HCT116 (cell line): ENCODE measurements around the gene MPP1.

ENCODE experiments used
- CTCF ChIP-seq, 3 experiments: fragments of 200-600 bp in 1 of 3; sonication (generic) in 1 of 3; IDR thresholded peaks in 2 of 3; conservative IDR thresholded peaks in 1 of 3; 2 replicates each; pipeline ENCODE4 v1.5.1; 2012 to 2017; ENCODE audit warnings: low read depth in 2 of 3, low read length in 2 of 3, antibody characterized with exemption in 1 of 3, borderline replicate concordance in 1 of 3, control low read depth in 1 of 3, mild to moderate bottlenecking in 1 of 3, mixed read lengths in 1 of 3, mixed run types in 1 of 3, moderate library complexity in 1 of 3; ENCODE audit not compliant: insufficient read depth in 1 of 3
- POLR2A ChIP-seq: IDR thresholded peaks from 2 replicates; pipeline ENCODE4 v1.7.0; 2011; ENCODE audit warnings: borderline replicate concordance; ENCODE audit not compliant: insufficient read depth, insufficient read length; ENCODE audit errors: extremely low read depth
- POLR2AphosphoS5 ChIP-seq: IDR thresholded peaks from 2 replicates; pipeline ENCODE4 v1.6.1; 2011; ENCODE audit warnings: mild to moderate bottlenecking, low read depth, low read length, moderate library complexity
- TF ChIP-seq, protein P1 (sequence below): IDR thresholded peaks from 2 replicates; pipeline ENCODE4 v1.6.1; 2011; ENCODE audit warnings: mild to moderate bottlenecking, low read length, moderate library complexity; ENCODE audit not compliant: insufficient replicate concordance; ENCODE audit errors: extremely low read depth

GRCh38 chrX:154804957-154805695 is at the start of gene MPP1:
- TF ChIP-seq POLR2AphosphoS5 (peak; percentile 54; the same call in 1 of the 2 replicates), POLR2A (no peak), CTCF (IDR thresholded peaks at IDR 0.05 in 2 of 3, conservative IDR thresholded peaks at IDR 0.05 in 1 of 3; ENCODE audit: borderline replicate concordance in 1 of 3, insufficient read depth in 1 of 3, low read depth in 2 of 3, low read length in 2 of 3) (no peak)
- TF ChIP-seq, protein P1, sequence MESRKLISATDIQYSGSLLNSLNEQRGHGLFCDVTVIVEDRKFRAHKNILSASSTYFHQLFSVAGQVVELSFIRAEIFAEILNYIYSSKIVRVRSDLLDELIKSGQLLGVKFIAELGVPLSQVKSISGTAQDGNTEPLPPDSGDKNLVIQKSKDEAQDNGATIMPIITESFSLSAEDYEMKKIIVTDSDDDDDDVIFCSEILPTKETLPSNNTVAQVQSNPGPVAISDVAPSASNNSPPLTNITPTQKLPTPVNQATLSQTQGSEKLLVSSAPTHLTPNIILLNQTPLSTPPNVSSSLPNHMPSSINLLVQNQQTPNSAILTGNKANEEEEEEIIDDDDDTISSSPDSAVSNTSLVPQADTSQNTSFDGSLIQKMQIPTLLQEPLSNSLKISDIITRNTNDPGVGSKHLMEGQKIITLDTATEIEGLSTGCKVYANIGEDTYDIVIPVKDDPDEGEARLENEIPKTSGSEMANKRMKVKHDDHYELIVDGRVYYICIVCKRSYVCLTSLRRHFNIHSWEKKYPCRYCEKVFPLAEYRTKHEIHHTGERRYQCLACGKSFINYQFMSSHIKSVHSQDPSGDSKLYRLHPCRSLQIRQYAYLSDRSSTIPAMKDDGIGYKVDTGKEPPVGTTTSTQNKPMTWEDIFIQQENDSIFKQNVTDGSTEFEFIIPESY = no peak
